ENCODE measurements around the gene FBN2. TPM values are rescaled to one million over a fixed set of nuclear protein-coding genes. Genes with fewer than 3 reads are reported as not detected.

FBN2 gene
- total and polyA plus RNA-seq, 2 of the 4 experiments (the other 2 are of a cell fraction), result 26.7 to 69.0 TPM

DNA sequence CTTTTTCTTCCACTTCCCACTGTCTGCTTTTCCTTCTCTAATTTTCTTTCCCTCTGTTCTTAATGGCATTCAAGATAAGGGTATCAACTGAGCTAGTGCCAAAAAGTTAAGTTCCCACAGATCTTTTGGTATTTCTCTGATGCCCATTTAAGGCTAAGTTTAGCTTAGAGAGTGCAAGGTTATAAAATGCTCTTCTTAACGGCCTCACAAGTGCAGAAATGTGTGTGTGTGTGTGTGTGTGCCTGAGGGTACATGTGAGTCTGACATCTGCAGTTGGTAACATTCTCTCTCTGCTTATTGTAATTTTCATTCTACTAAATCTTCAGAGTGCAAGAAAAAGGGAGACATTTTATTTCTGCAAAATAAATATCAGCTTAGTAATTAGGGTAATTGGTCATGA, 24.2 kb downstream of the FBN2 start:
- in situ Hi-C loops (cut with MboI; ENCODE audit: low sequenced_read_pairs) (loop anchor here (25.0 kb wide), 1 partner anchor 323 kb away; no protein-coding TSS in a partner anchor), intact Hi-C loops (cut with micrococcal nuclease) (no loop called here), dilution Hi-C loops (cut with HindIII; ENCODE audit: low sequenced_read_pairs, unreplicated experiment) (no loop called here)
- no peak overlapping the region for H4K8ac ChIP-seq (ENCODE audit: low read depth in 2 of 2, low read length in 2 of 2)
- WGBS, 2 experiments (ENCODE audit: extremely low coverage in 2 of 2, insufficient read length in 1 of 2), result no CpG with 5 or more reads among the region's 1 CpG
- no peak overlapping the region for H3K4me3 ChIP-seq (ENCODE audit: insufficient read depth, low read depth, low read length)
- no peaks in the 10 kb centered on the region for H3K27me3 ChIP-seq (ENCODE audit: control insufficient read depth, insufficient read depth, low read length)
- H3K14ac ChIP-seq (replicated peaks; ENCODE audit: low read depth, low read length), result no peak overlapping the region
- H2BK20ac ChIP-seq (ENCODE audit: low read depth, low read length), result no peak overlapping the region
- no peak overlapping the region for H3K27ac ChIP-seq (ENCODE audit: insufficient read depth, low read length)
- BruUV-seq (replicated peaks), result no TSS peak
- H3K9me3 ChIP-seq (ENCODE audit: control insufficient read depth, insufficient read depth, low read length), result no peaks in the 10 kb centered on the region
- no peak overlapping the region for H3K9ac ChIP-seq (ENCODE audit: low read depth, low read length)
- peaks cover 13% of the 10 kb centered on the region for H3K36me3 ChIP-seq (ENCODE audit: control insufficient read depth, insufficient read depth, low read length)
- no peaks in the 10 kb centered on the region; the same call in 1 of the 2 replicates for H3K4me1 ChIP-seq (ENCODE audit: control insufficient read depth, insufficient read depth, low read length)
- ATAC-seq (ENCODE audit: low read depth) (peak; percentile 53), DNase-seq (peak; percentile 9)
- POLR2A ChIA-PET (ENCODE audit: unreplicated experiment), result no interaction called here
- no peak overlapping the region for H3K4ac ChIP-seq (ENCODE audit: low read depth, low read length)
- H3K56ac ChIP-seq (ENCODE audit: extremely low read depth, insufficient read depth, low read length), result no peak overlapping the region
- no peak overlapping the region for H4K91ac ChIP-seq (ENCODE audit: insufficient read depth, low read depth, low read length)
- H4K5ac ChIP-seq (ENCODE audit: low read depth, low read length), result no peak overlapping the region
- H4K20me1 ChIP-seq (ENCODE audit: insufficient read depth, low read length), result peaks cover 2% of the 10 kb centered on the region; the same call in 1 of the 2 replicates
- no peak overlapping the region for H2AK5ac ChIP-seq (ENCODE audit: low read depth, low read length)
- no peaks in the 10 kb centered on the region for H3K79me1 ChIP-seq (ENCODE audit: low read depth in 1 of 2, low read length in 2 of 2)
- CTCF ChIA-PET, result no interaction called here
- no peak overlapping the region for H2BK120ac ChIP-seq (ENCODE audit: low read depth, low read length)
- H3K23ac ChIP-seq (ENCODE audit: low read depth, low read length), result no peak overlapping the region
- no peak overlapping the region for H2BK5ac ChIP-seq (ENCODE audit: low read depth, low read length, poor library complexity, severe bottlenecking)
- no peak overlapping the region for H2AFZ ChIP-seq (replicated peaks; ENCODE audit: low read length, poor library complexity)
- H2BK15ac ChIP-seq (ENCODE audit: low read depth, low read length), result no peak overlapping the region
- H2AK9ac ChIP-seq (replicated peaks; ENCODE audit: low read depth, low read length, poor library complexity), result no peak overlapping the region
- H3K18ac ChIP-seq (ENCODE audit: low read depth, low read length), result no peak overlapping the region
- H3K4me2 ChIP-seq (ENCODE audit: low read depth, low read length), result no peak overlapping the region
- peaks cover 3% of the 10 kb centered on the region; the same call in 1 of the 2 replicates for H3K9me1 ChIP-seq (ENCODE audit: insufficient read depth, low read length)
- no peak for TF ChIP-seq NFE2L2 (IDR thresholded peaks at IDR 0.05; ENCODE audit: low read depth, low read length)
- no peak for TF ChIP-seq MAZ (IDR thresholded peaks at IDR 0.05; ENCODE audit: borderline replicate concordance, low read depth, low read length)
- TF ChIP-seq, protein P1, sequence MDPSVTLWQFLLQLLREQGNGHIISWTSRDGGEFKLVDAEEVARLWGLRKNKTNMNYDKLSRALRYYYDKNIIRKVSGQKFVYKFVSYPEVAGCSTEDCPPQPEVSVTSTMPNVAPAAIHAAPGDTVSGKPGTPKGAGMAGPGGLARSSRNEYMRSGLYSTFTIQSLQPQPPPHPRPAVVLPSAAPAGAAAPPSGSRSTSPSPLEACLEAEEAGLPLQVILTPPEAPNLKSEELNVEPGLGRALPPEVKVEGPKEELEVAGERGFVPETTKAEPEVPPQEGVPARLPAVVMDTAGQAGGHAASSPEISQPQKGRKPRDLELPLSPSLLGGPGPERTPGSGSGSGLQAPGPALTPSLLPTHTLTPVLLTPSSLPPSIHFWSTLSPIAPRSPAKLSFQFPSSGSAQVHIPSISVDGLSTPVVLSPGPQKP (IDR thresholded peaks at IDR 0.05; ENCODE audit: borderline replicate concordance, low read depth, low read length), result no peak
